K562 (cell line): ENCODE data around the gene UNC119. TPM values are rescaled to one million over a fixed set of nuclear protein-coding genes. Genes with fewer than 3 reads are reported as not detected.

Experiments used
- CREB1 ChIP-seq, 2 experiments: sonication (generic) in 1 of 2; formaldehyde crosslinking in 1 of 2; IDR thresholded peaks; 2 replicates each; pipeline versions ENCODE4 v1.6.1 to v1.8.0; 2012 to 2022; ENCODE audit warnings: inconsistent platforms in 1 of 2, mild to moderate bottlenecking in 1 of 2, missing genetic modification reagents in 1 of 2, moderate library complexity in 1 of 2
- EHMT2 ChIP-seq: fragments of 450-650 bp; IDR thresholded peaks from 2 replicates; pipeline ENCODE4 v1.6.1; 2018; ENCODE audit warnings: antibody characterized with exemption
- FOXP1 ChIP-seq: sonication (generic); formaldehyde crosslinking; IDR thresholded peaks from 2 replicates; pipeline ENCODE4 v1.8.0; 2022; ENCODE audit warnings: mild to moderate bottlenecking, missing genetic modification reagents
- JUND ChIP-seq, 2 experiments: IDR thresholded peaks; 2 replicates in 1 of 2; 3 replicates in 1 of 2; pipeline ENCODE4 v1.6.1; 2011; ENCODE audit warnings: borderline replicate concordance in 2 of 2, low read depth in 2 of 2, low read length in 2 of 2, improper control_type of control experiment in 1 of 2, missing biosample characterization in 1 of 2, missing genetic modification characterization in 1 of 2, missing genetic modification reagents in 1 of 2
- LCOR ChIP-seq: sonication (generic); formaldehyde crosslinking; IDR thresholded peaks from 2 replicates; pipeline ENCODE4 v1.8.0; 2022; ENCODE audit warnings: mild to moderate bottlenecking, missing genetic modification reagents
- MAFK ChIP-seq: IDR thresholded peaks from 2 replicates; pipeline ENCODE4 v1.6.1; 2011; ENCODE audit warnings: low read length, improper control_type of control experiment
- MXI1 ChIP-seq: IDR thresholded peaks from 2 replicates; pipeline ENCODE4 v1.6.1; 2011; ENCODE audit warnings: low read depth, mild to moderate bottlenecking, improper control_type of control experiment, low read length
- MYC ChIP-seq, 2 experiments: fragments of 250-450 bp in 1 of 2; sonication (Bioruptor Pico) in 1 of 2; IDR thresholded peaks; 2 replicates each; pipeline versions ENCODE4 v1.5.1 to v1.6.1; 2012 to 2021; ENCODE audit warnings: low read depth in 2 of 2, borderline replicate concordance in 1 of 2, improper control_type of control experiment in 1 of 2, low read length in 1 of 2, mild to moderate bottlenecking in 1 of 2, moderate library complexity in 1 of 2
- NCOA4 ChIP-seq: fragments of 450-650 bp; IDR thresholded peaks from 2 replicates; pipeline ENCODE4 v1.6.1; 2018; ENCODE audit warnings: mild to moderate bottlenecking; ENCODE audit not compliant: partially characterized antibody
- NEUROD1 ChIP-seq: fragments of 150-350 bp; IDR thresholded peaks from 2 replicates; pipeline ENCODE4 v1.6.1; 2014; ENCODE audit warnings: borderline replicate concordance, low read length, low read depth; ENCODE audit not compliant: partially characterized antibody
- OTX1 ChIP-seq: fragments of 450-650 bp; formaldehyde crosslinking; IDR thresholded peaks from 2 replicates; pipeline ENCODE4 v1.4.0; 2022; ENCODE audit warnings: mild to moderate bottlenecking
- PHF21A ChIP-seq: fragments of 450-650 bp; IDR thresholded peaks from 2 replicates; pipeline ENCODE4 v1.6.1; 2017; ENCODE audit warnings: low read depth, borderline replicate concordance
- SAFB2 ChIP-seq: fragments of 200-400 bp; formaldehyde crosslinking; IDR thresholded peaks from 2 replicates; pipeline ENCODE4 v1.6.1; 2018; ENCODE audit warnings: borderline replicate concordance, low read length, low read depth, moderate library complexity; ENCODE audit not compliant: severe bottlenecking
- SMAD2 ChIP-seq: fragments of 150-350 bp; IDR thresholded peaks from 2 replicates; pipeline ENCODE4 v1.6.1; 2014; ENCODE audit warnings: low read depth, mild to moderate bottlenecking, low read length
- SRSF1 ChIP-seq: fragments of 200-400 bp; formaldehyde crosslinking; IDR thresholded peaks from 2 replicates; pipeline ENCODE4 v1.6.1; 2017; ENCODE audit warnings: mild to moderate bottlenecking, low read depth, low read length, moderate library complexity
- TAF15 ChIP-seq: fragments of 200-400 bp; formaldehyde crosslinking; IDR thresholded peaks from 2 replicates; pipeline ENCODE4 v1.6.1; 2017; ENCODE audit warnings: mild to moderate bottlenecking, low read depth, low read length, moderate library complexity
- TARDBP ChIP-seq: fragments of 450-650 bp; IDR thresholded peaks from 2 replicates; pipeline ENCODE4 v1.6.1; 2016
- TCF7L2 ChIP-seq: fragments of 150-350 bp; IDR thresholded peaks from 2 replicates; pipeline ENCODE4 v1.6.1; 2016; ENCODE audit warnings: low read depth, mild to moderate bottlenecking, low read length, moderate library complexity
- XRCC5 ChIP-seq: fragments of 200-400 bp; formaldehyde crosslinking; IDR thresholded peaks from 2 replicates; pipeline ENCODE4 v1.6.1; 2017; ENCODE audit warnings: low read depth, mild to moderate bottlenecking, low read length
- ZNF239 ChIP-seq: fragments of 250-450 bp; sonication (Bioruptor Pico); IDR thresholded peaks from 2 replicates; pipeline ENCODE4 v1.4.0; 2020; ENCODE audit warnings: mild to moderate bottlenecking
- ZNF354B ChIP-seq: fragments of 250-450 bp; sonication (Bioruptor Pico); IDR thresholded peaks from 2 replicates; pipeline ENCODE4 v1.4.0; 2020
- ZNF696 ChIP-seq: fragments of 250-450 bp; sonication (Bioruptor Pico); conservative IDR thresholded peaks from 2 replicates; pipeline ENCODE4 v1.4.0; 2020; ENCODE audit warnings: mild to moderate bottlenecking, moderate library complexity
- polyA plus RNA-seq, 8 experiments: library from polyadenylated mRNA; depleted of rRNA in 4 of 8; stranded (reverse) in 5 of 8; unstranded in 3 of 8; fragments of >200 nt; fragmentation: Nextera tagmentation in 2 of 8; fragmentation: Illumina TruSeq in 1 of 8; extraction: Ambion mirVana in 2 of 8; extraction: Trizol in 1 of 8; gene quantifications; 2 replicates each; pipeline versions ENCODE4 v1.2.1 to v1.2.3, GENCODE V29; 2011 to 2014; ENCODE audit warnings: inconsistent platforms in 1 of 8, missing spikeins in 1 of 8
- total RNA-seq, 7 experiments: library from RNA; depleted of rRNA in 6 of 7; stranded (reverse); fragments of >200 nt in 6 of 7; fragmentation: Illumina TruSeq in 2 of 7; extraction: Trizol in 2 of 7; gene quantifications; 2 replicates each; pipeline versions ENCODE4 v1.2.1 to v1.2.3, GENCODE V29; 2011 to 2021; ENCODE audit warnings: low replicate concordance in 1 of 7
- TF ChIP-seq, protein P1 (sequence below): fragments of 450-650 bp; IDR thresholded peaks from 2 replicates; pipeline ENCODE4 v1.6.1; 2018; ENCODE audit not compliant: partially characterized antibody
- TF ChIP-seq, protein P2 (sequence below): fragments of 450-650 bp; formaldehyde crosslinking; IDR thresholded peaks from 2 replicates; pipeline ENCODE4 v1.4.0; 2020; ENCODE audit warnings: mild to moderate bottlenecking, moderate library complexity

Gene UNC119
- total and polyA plus RNA-seq, 9 of the 15 experiments (the other 6 are each of a cell fraction or from before 2014, with no cell fraction given): 0.37 to 47.7 (median 16.3) TPM

DNA sequence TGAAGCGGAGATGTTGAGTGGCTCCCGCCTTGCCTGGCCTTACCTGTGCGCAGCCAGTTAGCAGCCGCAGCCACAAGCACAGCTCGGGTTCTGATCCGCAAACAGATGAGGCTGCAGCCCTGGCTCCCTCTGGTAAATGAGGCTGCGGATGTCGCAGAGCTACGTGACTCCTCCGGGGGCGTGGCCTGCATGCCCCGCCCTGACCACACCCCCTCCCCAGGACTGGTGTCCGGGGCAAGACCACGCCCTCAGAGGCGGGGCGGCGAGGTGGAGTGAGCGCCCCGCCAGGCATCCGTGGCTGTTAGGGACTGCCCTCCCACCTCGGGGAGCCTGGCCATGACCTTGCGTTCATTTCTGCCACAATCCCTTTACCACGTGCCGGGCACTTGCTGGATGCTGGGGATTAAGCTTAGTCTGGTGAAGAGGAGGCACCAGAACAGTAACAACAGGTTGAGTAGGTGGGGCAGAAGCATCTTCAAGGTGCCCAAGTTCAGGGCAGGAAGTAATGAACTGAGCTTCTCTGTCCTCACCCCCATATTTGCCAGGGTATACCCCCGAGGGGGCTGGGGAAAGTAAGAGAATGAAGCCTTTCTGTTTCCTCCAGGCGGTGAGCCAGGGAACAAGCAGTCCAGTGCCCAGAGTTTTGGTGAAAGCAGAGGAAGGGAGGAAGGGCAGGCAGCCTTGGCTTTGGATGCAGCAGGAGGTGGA is 24.5 kb upstream of the UNC119 start, which contains the start of gene ALDOC (continued):
- TF ChIP-seq CREB1 (IDR thresholded peaks at IDR 0.05) (peak; percentile 81), CREB1 (CRISPR knock-in tag; IDR thresholded peaks at IDR 0.05) (peak; percentile 62; the same call in 1 of the 2 replicates), NEUROD1 (no peak), PHF21A (no peak), EHMT2 (no peak), FOXP1 (no peak), TARDBP (no peak), XRCC5 (no peak), MYC (IDR thresholded peaks at IDR 0.05; ENCODE audit: low read depth, low read length) (peak; percentile 94), MYC (CRISPR knock-in tag; IDR thresholded peaks at IDR 0.05; ENCODE audit: borderline replicate concordance, low read depth) (no peak), MXI1 (0 out of 2 replicates have a peak, but pooled peaks have one; percentile 42), ZNF354B (CRISPR knock-in tag) (no peak), JUND (IDR thresholded peaks at IDR 0.05; ENCODE audit: borderline replicate concordance, low read depth, low read length) (peak; percentile 62; the same call in 1 of the 2 replicates), JUND (tag; IDR thresholded peaks at IDR 0.05; ENCODE audit: borderline replicate concordance, low read depth, low read length) (peak; percentile 65; the same call in 1 of the 3 replicates), SRSF1 (no peak), MAFK (no peak), LCOR (CRISPR knock-in tag) (no peak), TAF15 (no peak), SAFB2 (no peak), ZNF239 (CRISPR knock-in tag) (no peak), OTX1 (CRISPR knock-in tag) (0 out of 2 replicates have a peak, but pooled peaks have one; percentile 7), SMAD2 (no peak), NCOA4 (no peak), TCF7L2 (no peak), ZNF696 (CRISPR knock-in tag) (no peak)
- TF ChIP-seq, protein P1, sequence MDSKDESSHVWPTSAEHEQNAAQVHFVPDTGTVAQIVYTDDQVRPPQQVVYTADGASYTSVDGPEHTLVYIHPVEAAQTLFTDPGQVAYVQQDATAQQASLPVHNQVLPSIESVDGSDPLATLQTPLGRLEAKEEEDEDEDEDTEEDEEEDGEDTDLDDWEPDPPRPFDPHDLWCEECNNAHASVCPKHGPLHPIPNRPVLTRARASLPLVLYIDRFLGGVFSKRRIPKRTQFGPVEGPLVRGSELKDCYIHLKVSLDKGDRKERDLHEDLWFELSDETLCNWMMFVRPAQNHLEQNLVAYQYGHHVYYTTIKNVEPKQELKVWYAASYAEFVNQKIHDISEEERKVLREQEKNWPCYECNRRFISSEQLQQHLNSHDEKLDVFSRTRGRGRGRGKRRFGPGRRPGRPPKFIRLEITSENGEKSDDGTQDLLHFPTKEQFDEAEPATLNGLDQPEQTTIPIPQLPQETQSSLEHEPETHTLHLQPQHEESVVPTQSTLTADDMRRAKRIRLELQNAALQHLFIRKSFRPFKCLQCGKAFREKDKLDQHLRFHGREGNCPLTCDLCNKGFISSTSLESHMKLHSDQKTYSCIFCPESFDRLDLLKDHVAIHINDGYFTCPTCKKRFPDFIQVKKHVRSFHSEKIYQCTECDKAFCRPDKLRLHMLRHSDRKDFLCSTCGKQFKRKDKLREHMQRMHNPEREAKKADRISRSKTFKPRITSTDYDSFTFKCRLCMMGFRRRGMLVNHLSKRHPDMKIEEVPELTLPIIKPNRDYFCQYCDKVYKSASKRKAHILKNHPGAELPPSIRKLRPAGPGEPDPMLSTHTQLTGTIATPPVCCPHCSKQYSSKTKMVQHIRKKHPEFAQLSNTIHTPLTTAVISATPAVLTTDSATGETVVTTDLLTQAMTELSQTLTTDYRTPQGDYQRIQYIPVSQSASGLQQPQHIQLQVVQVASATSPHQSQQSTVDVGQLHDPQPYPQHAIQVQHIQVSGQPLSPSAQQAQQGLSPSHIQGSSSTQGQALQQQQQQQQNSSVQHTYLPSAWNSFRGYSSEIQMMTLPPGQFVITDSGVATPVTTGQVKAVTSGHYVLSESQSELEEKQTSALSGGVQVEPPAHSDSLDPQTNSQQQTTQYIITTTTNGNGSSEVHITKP: no peak
- TF ChIP-seq, protein P2, sequence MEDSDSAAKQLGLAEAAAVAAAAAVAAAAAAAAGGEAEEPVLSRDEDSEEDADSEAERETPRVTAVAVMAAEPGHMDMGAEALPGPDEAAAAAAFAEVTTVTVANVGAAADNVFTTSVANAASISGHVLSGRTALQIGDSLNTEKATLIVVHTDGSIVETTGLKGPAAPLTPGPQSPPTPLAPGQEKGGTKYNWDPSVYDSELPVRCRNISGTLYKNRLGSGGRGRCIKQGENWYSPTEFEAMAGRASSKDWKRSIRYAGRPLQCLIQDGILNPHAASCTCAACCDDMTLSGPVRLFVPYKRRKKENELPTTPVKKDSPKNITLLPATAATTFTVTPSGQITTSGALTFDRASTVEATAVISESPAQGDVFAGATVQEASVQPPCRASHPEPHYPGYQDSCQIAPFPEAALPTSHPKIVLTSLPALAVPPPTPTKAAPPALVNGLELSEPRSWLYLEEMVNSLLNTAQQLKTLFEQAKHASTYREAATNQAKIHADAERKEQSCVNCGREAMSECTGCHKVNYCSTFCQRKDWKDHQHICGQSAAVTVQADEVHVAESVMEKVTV: no peak
